WI38 (cell line): Measurements from ENCODE around the gene FLAD1.

Experiments
- H3K4me3 ChIP-seq: 2 replicates; pipeline ENCODE4 v1.5.1; 2011; ENCODE audit warnings: low read depth, mild to moderate bottlenecking, control low read depth, low read length
- CTCF ChIP-seq: IDR thresholded peaks from 2 replicates; pipeline ENCODE4 v1.5.1; 2012; ENCODE audit warnings: low read depth, mild to moderate bottlenecking, control low read depth, low read length

FLAD1 gene

GRCh38 chr1:154945160-154945961 lies 37.8 kb upstream of the FLAD1 start:
- no peak for TF ChIP-seq CTCF
- no peak overlapping the region for H3K4me3 ChIP-seq

GRCh38 chr1:154945962-154946850 lies 36.9 kb upstream of the FLAD1 start:
- no peak for TF ChIP-seq CTCF
- no peak overlapping the region for H3K4me3 ChIP-seq

- no peak for TF ChIP-seq CTCF
- no peak overlapping the region for H3K4me3 ChIP-seq
These were observed 35.1 kb upstream of the FLAD1 start for GRCh38 chr1:154948079-154948478.

- TF ChIP-seq CTCF = no peak
These were observed 31.1 kb upstream of the FLAD1 start for GRCh38 chr1:154951901-154952657.

GRCh38 chr1:154952664-154953063 lies 30.5 kb upstream of the FLAD1 start:
- no peak for TF ChIP-seq CTCF
- no peak overlapping the region for H3K4me3 ChIP-seq

More at GRCh38 chr1:154951901-154952657, 31.1 kb upstream of the FLAD1 start:
- no peak overlapping the region for H3K4me3 ChIP-seq

GRCh38 chr1:154953611-154954038 lies 29.5 kb upstream of the FLAD1 start:
- no peak for TF ChIP-seq CTCF
- H3K4me3 ChIP-seq = no peak overlapping the region
